Measurements from ENCODE around the gene RUNX2. TPM values are rescaled to one million over a fixed set of nuclear protein-coding genes. Genes with fewer than 3 reads are reported as not detected.

The RUNX2 gene
- total and polyA plus RNA-seq, 2 donors (not counting 1 experiment from before 2014, with no cell fraction given), result 1.3 to 2.4 TPM

GRCh38 chr6:45470131-45470738 is 142.1 kb downstream of the RUNX2 start:
- intact Hi-C loops (cut with micrococcal nuclease), result no loop called here
- no peak overlapping the region for H2AFZ ChIP-seq (ENCODE audit: insufficient read depth, low read depth, low read length, poor library complexity, severe bottlenecking)
- no peak overlapping the region for H3K9ac ChIP-seq (ENCODE audit: low read length)
- POLR2A ChIA-PET, result no interaction called here
- H3K9me3 ChIP-seq (ENCODE audit: control extremely low read depth in 1 of 3, control insufficient read depth in 2 of 3, insufficient read depth in 1 of 3, low read length in 2 of 3), result no peaks in the 10 kb centered on the region
- H3K4me1 Mint-ChIP-seq, result no peaks in the 10 kb centered on the region
- no peak for TF ChIP-seq EZH2 (IDR thresholded peaks at IDR 0.05; ENCODE audit: borderline replicate concordance, insufficient read depth, low read depth, low read length, poor library complexity, severe bottlenecking)
- TF ChIP-seq CTCF (IDR thresholded peaks at IDR 0.05), result no peak
- no peak overlapping the region for H3K4me3 ChIP-seq (ENCODE audit: control extremely low read depth in 1 of 5, extremely low read depth in 1 of 5, insufficient read depth in 1 of 5, low read depth in 2 of 5, low read length in 4 of 5)
- no peaks in the 10 kb centered on the region for H3K79me2 ChIP-seq (ENCODE audit: control insufficient read depth, insufficient read depth, low read length)
- no peak overlapping the region for H3K27ac ChIP-seq (ENCODE audit: low read length in 2 of 2)
- H4K20me1 ChIP-seq (ENCODE audit: control insufficient read depth, insufficient read depth, low read length, poor library complexity, severe bottlenecking), result no peaks in the 10 kb centered on the region
- no peaks in the 10 kb centered on the region for H3K36me3 ChIP-seq (replicated peaks in 1 of 2; ENCODE audit: control extremely low read depth in 1 of 2, control insufficient read depth in 1 of 2, extremely low read depth in 1 of 2, insufficient read depth in 2 of 2, low read length in 1 of 2)
- no peaks in the 10 kb centered on the region for H3K9me3 Mint-ChIP-seq (ENCODE audit: insufficient read depth)
- no peak for ATAC-seq (ENCODE audit: low read depth)
- H3K27me3 Mint-ChIP-seq, result no peaks in the 10 kb centered on the region
- no peak overlapping the region for H3K4me2 ChIP-seq (replicated peaks; ENCODE audit: low read depth, low read length, poor library complexity, severe bottlenecking)
- 76% methylated on average over 2 of the region's 4 CpGs for WGBS (ENCODE audit: insufficient coverage)
- H3K27ac Mint-ChIP-seq, result no peak overlapping the region
- no peaks in the 10 kb centered on the region for H3K27me3 ChIP-seq (replicated peaks in 1 of 4; ENCODE audit: control extremely low read depth in 1 of 4, control insufficient read depth in 3 of 4, insufficient read depth in 4 of 4, low read length in 3 of 4)
- no peak overlapping the region for H3K4me3 Mint-ChIP-seq
- CTCF ChIA-PET, result no interaction called here
- no peak for DNase-seq
- H3K4me1 ChIP-seq (ENCODE audit: control insufficient read depth in 2 of 2, insufficient read depth in 2 of 2, low read length in 2 of 2), result no peaks in the 10 kb centered on the region

- Histone ChIP-seq H2AFZ (ENCODE audit: insufficient read depth, low read depth, low read length, poor library complexity, severe bottlenecking) (no peak overlapping the region), H3K27ac (ENCODE audit: low read length in 2 of 2) (no peak overlapping the region), H3K9ac (ENCODE audit: low read length) (no peak overlapping the region), H3K27me3 (replicated peaks in 1 of 4; ENCODE audit: control extremely low read depth in 1 of 4, control insufficient read depth in 3 of 4, insufficient read depth in 4 of 4, low read length in 3 of 4) (no peaks in the 10 kb centered on the region), H3K4me1 (ENCODE audit: control insufficient read depth in 2 of 2, insufficient read depth in 2 of 2, low read length in 2 of 2) (peaks cover 0 to 3% of the 10 kb centered on the region in 2 donors), H3K4me3 (ENCODE audit: control extremely low read depth in 1 of 5, extremely low read depth in 1 of 5, insufficient read depth in 1 of 5, low read depth in 2 of 5, low read length in 4 of 5) (no peak overlapping the region), H4K20me1 (ENCODE audit: control insufficient read depth, insufficient read depth, low read length, poor library complexity, severe bottlenecking) (no peaks in the 10 kb centered on the region), H3K79me2 (ENCODE audit: control insufficient read depth, insufficient read depth, low read length) (no peaks in the 10 kb centered on the region), H3K36me3 (replicated peaks in 1 of 2; ENCODE audit: control extremely low read depth in 1 of 2, control insufficient read depth in 1 of 2, extremely low read depth in 1 of 2, insufficient read depth in 2 of 2, low read length in 1 of 2) (no peaks in the 10 kb centered on the region), H3K9me3 (ENCODE audit: control extremely low read depth in 1 of 3, control insufficient read depth in 2 of 3, insufficient read depth in 1 of 3, low read length in 2 of 3) (no peaks in the 10 kb centered on the region), H3K4me2 (replicated peaks; ENCODE audit: low read depth, low read length, poor library complexity, severe bottlenecking) (no peak overlapping the region)
- intact Hi-C loops (cut with micrococcal nuclease), result no loop called here
- Mint-ChIP-seq H3K4me3 (no peak overlapping the region), H3K27ac (no peak overlapping the region), H3K4me1 (no peaks in the 10 kb centered on the region), H3K9me3 (ENCODE audit: insufficient read depth) (no peaks in the 10 kb centered on the region), H3K27me3 (no peaks in the 10 kb centered on the region)
- no peak for ATAC-seq (ENCODE audit: low read depth)
- POLR2A ChIA-PET, result no interaction called here
- WGBS (ENCODE audit: insufficient coverage), result 96% methylated on average over 6 of the region's 7 CpGs
- CTCF ChIA-PET, result no interaction called here
- no peak for DNase-seq
- TF ChIP-seq EZH2 (IDR thresholded peaks at IDR 0.05; ENCODE audit: borderline replicate concordance, insufficient read depth, low read depth, low read length, poor library complexity, severe bottlenecking), result no peak
- TF ChIP-seq CTCF (IDR thresholded peaks at IDR 0.05), result no peak
Measured at GRCh38 chr6:45472382-45472781, 144.3 kb downstream of the RUNX2 start.
